ENCODE measurements around the gene LSM8. TPM values are rescaled to one million over a fixed set of nuclear protein-coding genes. Genes with fewer than 3 reads are reported as not detected.

LSM8 gene
- total RNA-seq, 2 donors from 2014 or later: 47.9 to 61.4 TPM

GRCh38 chr7:118153551-118154177 lies 30.3 kb upstream of the LSM8 start:
- Mint-ChIP-seq H3K9me3 (peaks cover 14% of the 10 kb centered on the region), H3K4me1 (peaks cover 7% of the 10 kb centered on the region), H3K4me3 (no peak overlapping the region), H3K36me3 (ENCODE audit: low read depth) (no peaks in the 10 kb centered on the region), H3K27ac (no peak overlapping the region), H3K27me3 (ENCODE audit: insufficient read depth) (peaks cover 8% of the 10 kb centered on the region)
- Histone ChIP-seq H3K9ac (ENCODE audit: extremely low read depth, low read length, poor library complexity, severe bottlenecking) (no peak overlapping the region), H3K27me3 (ENCODE audit: control insufficient read depth, insufficient read depth, low read length, poor library complexity, severe bottlenecking) (no peaks in the 10 kb centered on the region), H3K36me3 (ENCODE audit: control insufficient read depth, insufficient read depth, low read length) (no peaks in the 10 kb centered on the region), H3K4me1 (ENCODE audit: control insufficient read depth, insufficient read depth, low read length) (no peaks in the 10 kb centered on the region), H3K27ac (ENCODE audit: low read depth, low read length) (no peak overlapping the region), H3K9me3 (ENCODE audit: control insufficient read depth, low read length) (peaks cover 22% of the 10 kb centered on the region), H3K4me3 (ENCODE audit: low read length) (no peak overlapping the region)
- peak; percentile 64 for DNase-seq
- 14 to 45% methylated on average over 1 to 4 of the region's 4 CpGs for WGBS, 2 experiments (ENCODE audit: insufficient coverage in 1 of 2, insufficient read length in 1 of 2)
- TF ChIP-seq CTCF (conservative IDR thresholded peaks at IDR 0.05): peak; percentile 89

- no peaks in the 10 kb centered on the region for H3K36me3 Mint-ChIP-seq (ENCODE audit: low read depth)
- Histone ChIP-seq H3K9me3 (ENCODE audit: control insufficient read depth, low read length) (peaks cover 43% of the 10 kb centered on the region), H3K27ac (ENCODE audit: low read depth, low read length) (no peak overlapping the region), H3K9ac (ENCODE audit: extremely low read depth, low read length, poor library complexity, severe bottlenecking) (no peak overlapping the region), H3K4me3 (ENCODE audit: low read length) (no peak overlapping the region), H3K4me1 (ENCODE audit: control insufficient read depth, insufficient read depth, low read length) (no peaks in the 10 kb centered on the region), H3K27me3 (ENCODE audit: control insufficient read depth, insufficient read depth, low read length, poor library complexity, severe bottlenecking) (no peaks in the 10 kb centered on the region), H3K36me3 (ENCODE audit: control insufficient read depth, insufficient read depth, low read length) (no peaks in the 10 kb centered on the region)
- H3K27me3 Mint-ChIP-seq (ENCODE audit: insufficient read depth): peaks cover 8% of the 10 kb centered on the region
- TF ChIP-seq CTCF (conservative IDR thresholded peaks at IDR 0.05): no peak
- H3K4me3 Mint-ChIP-seq: no peak overlapping the region
- no peak for DNase-seq
- no peaks in the 10 kb centered on the region for H3K4me1 Mint-ChIP-seq
- peaks cover 50% of the 10 kb centered on the region for H3K9me3 Mint-ChIP-seq
- H3K27ac Mint-ChIP-seq: no peak overlapping the region
These were observed 25.2 kb upstream of the LSM8 start for GRCh38 chr7:118158766-118159165.

- H3K9me3 Mint-ChIP-seq: no peaks in the 10 kb centered on the region
- Histone ChIP-seq H3K4me3 (ENCODE audit: low read length) (no peak overlapping the region), H3K9me3 (ENCODE audit: control insufficient read depth, low read length) (no peaks in the 10 kb centered on the region), H3K36me3 (ENCODE audit: control insufficient read depth, insufficient read depth, low read length) (no peaks in the 10 kb centered on the region), H3K9ac (ENCODE audit: extremely low read depth, low read length, poor library complexity, severe bottlenecking) (no peak overlapping the region), H3K27ac (ENCODE audit: low read depth, low read length) (no peak overlapping the region), H3K27me3 (ENCODE audit: control insufficient read depth, insufficient read depth, low read length, poor library complexity, severe bottlenecking) (no peaks in the 10 kb centered on the region), H3K4me1 (ENCODE audit: control insufficient read depth, insufficient read depth, low read length) (no peaks in the 10 kb centered on the region)
- no peak for DNase-seq
- no peak overlapping the region for H3K4me3 Mint-ChIP-seq
- no peaks in the 10 kb centered on the region for H3K27me3 Mint-ChIP-seq (ENCODE audit: insufficient read depth)
- whole genome bisulfite sequencing, 2 experiments (ENCODE audit: insufficient coverage in 1 of 2, insufficient read length in 1 of 2): 81 to 89% methylated on average over 4 of the region's 4 CpGs
- peak; percentile 24 for TF ChIP-seq CTCF (conservative IDR thresholded peaks at IDR 0.05)
- peaks cover 7% of the 10 kb centered on the region for H3K4me1 Mint-ChIP-seq
- H3K27ac Mint-ChIP-seq: no peak overlapping the region
- H3K36me3 Mint-ChIP-seq (ENCODE audit: low read depth): no peaks in the 10 kb centered on the region
These were observed 14.8 kb upstream of the LSM8 start for GRCh38 chr7:118169146-118169545.
